Smooth muscle cell (in vitro differentiated cells): ENCODE measurements around the gene CLMN. TPM values are rescaled to one million over a fixed set of nuclear protein-coding genes. Genes with fewer than 3 reads are reported as not detected.

Experiments
- DNase-seq: peaks from one replicate; lab custom pipeline; 2025; ENCODE audit not compliant: unreplicated experiment; lab: John Stamatoyannopoulos, UW
- H2AFZ ChIP-seq: fragments of 200-600 bp; sonication (generic); 2 replicates; pipeline ENCODE4 v1.6.0; 2016; ENCODE audit warnings: antibody characterized with exemption, low read depth, mild to moderate bottlenecking
- H3F3A ChIP-seq: fragments of 200-600 bp; sonication (generic); 2 replicates; pipeline ENCODE4 v1.6.0; 2017; ENCODE audit warnings: antibody characterized with exemption, low read depth
- H3K27ac ChIP-seq: fragments of 200-600 bp; sonication (generic); 2 replicates; pipeline ENCODE4 v1.5.1; 2016; ENCODE audit warnings: low read depth, mild to moderate bottlenecking
- H3K27me3 ChIP-seq: fragments of 200-600 bp; sonication (generic); 2 replicates; pipeline ENCODE4 v1.6.1; 2016; ENCODE audit warnings: low read depth, mild to moderate bottlenecking
- H3K36me3 ChIP-seq: fragments of 200-600 bp; sonication (generic); 2 replicates; pipeline ENCODE4 v1.5.1; 2016; ENCODE audit warnings: low read depth
- H3K4me1 ChIP-seq: fragments of 200-600 bp; sonication (generic); 2 replicates; pipeline ENCODE4 v1.5.1; 2016; ENCODE audit warnings: low read depth
- H3K4me2 ChIP-seq: fragments of 200-600 bp; sonication (generic); 2 replicates; pipeline ENCODE4 v1.6.0; 2016; ENCODE audit warnings: mild to moderate bottlenecking
- H3K4me3 ChIP-seq: fragments of 200-600 bp; sonication (generic); 2 replicates; pipeline ENCODE4 v1.5.1; 2016; ENCODE audit warnings: mild to moderate bottlenecking
- H3K79me2 ChIP-seq: fragments of 200-600 bp; sonication (generic); 2 replicates; pipeline ENCODE4 v1.6.0; 2016; ENCODE audit warnings: low read depth, mild to moderate bottlenecking
- H3K9ac ChIP-seq: fragments of 200-600 bp; sonication (generic); 2 replicates; pipeline ENCODE4 v1.6.0; 2016; ENCODE audit warnings: low read depth
- H3K9me3 ChIP-seq: fragments of 200-600 bp; sonication (generic); replicated peaks from 2 replicates; pipeline ENCODE4 v1.5.1; 2016; ENCODE audit warnings: low read depth
- H4K20me1 ChIP-seq: fragments of 200-600 bp; sonication (generic); 2 replicates; pipeline ENCODE4 v1.6.0; 2016; ENCODE audit warnings: low read depth
- CTCF ChIP-seq: fragments of 200-600 bp; sonication (generic); IDR thresholded peaks from 2 replicates; pipeline ENCODE4 v1.5.1; 2017; ENCODE audit warnings: borderline replicate concordance, mild to moderate bottlenecking, antibody characterized with exemption; ENCODE audit not compliant: insufficient read depth, poor library complexity, severe bottlenecking
- WGBS: methylation state at CpG from one replicate; pipeline ENCODE4 v1.1.7; 2016; ENCODE audit warnings: low lambda C conversion rate; 5-methylcytosine and 5-hydroxymethylcytosine counted together
- microRNA-seq: library from miRNA; unstranded; fragments of <30 nt; microRNA quantifications from one replicate; pipeline ENCODE4, GENCODE V29; 2016; ENCODE audit warnings: borderline number of aligned reads
- polyA plus RNA-seq: library from polyadenylated mRNA; unstranded; fragments of >200 nt; fragmentation: Nextera tagmentation; extraction: Ambion mirVana; gene quantifications from 2 replicates; pipeline ENCODE4 v1.2.1, GENCODE V29; 2016
- small RNA-seq: library from RNA; depleted of rRNA; stranded (forward); fragments of <200 nt; gene quantifications from one replicate; pipeline ENCODE3, GENCODE V24; 2014
- total RNA-seq: library from RNA; depleted of rRNA; stranded (reverse); fragments of >200 nt; gene quantifications from 2 replicates; pipeline ENCODE4 v1.2.3, GENCODE V29; 2014

Gene CLMN
- total and polyA plus RNA-seq, 2 experiments from 2014 or later, result 1.3 to 3.5 TPM

GRCh38 chr14:95133282-95133681 lies 186.4 kb downstream of the CLMN start:
- Histone ChIP-seq H3K9ac (no peak overlapping the region), H3K4me3 (no peak overlapping the region), H3K36me3 (peaks cover 3% of the 10 kb centered on the region), H4K20me1 (peaks cover 90% of the 10 kb centered on the region), H2AFZ (no peak overlapping the region), H3K79me2 (peaks cover 45% of the 10 kb centered on the region), H3K27me3 (no peaks in the 10 kb centered on the region), H3K4me1 (peaks cover 34% of the 10 kb centered on the region), H3F3A (no peaks in the 10 kb centered on the region), H3K4me2 (peak overlapping the region; percentile 8), H3K27ac (peak overlapping the region; percentile 32), H3K9me3 (no peaks in the 10 kb centered on the region)
- no peak for DNase-seq
- no peak for TF ChIP-seq CTCF
- WGBS, result 96% methylated on average over 2 of the region's 2 CpGs

GRCh38 chr14:95132760-95133159 lies 186.9 kb downstream of the CLMN start:
- Histone ChIP-seq H3K4me2 (peak overlapping the region; percentile 8), H3K27me3 (no peaks in the 10 kb centered on the region), H2AFZ (no peak overlapping the region), H3K9me3 (no peaks in the 10 kb centered on the region), H3F3A (no peaks in the 10 kb centered on the region), H3K4me1 (peaks cover 28% of the 10 kb centered on the region), H3K79me2 (peaks cover 40% of the 10 kb centered on the region), H3K36me3 (peaks cover 3% of the 10 kb centered on the region), H4K20me1 (peaks cover 87% of the 10 kb centered on the region), H3K9ac (no peak overlapping the region), H3K27ac (peak overlapping the region; percentile 32), H3K4me3 (no peak overlapping the region)
- DNase-seq, result no peak
- TF ChIP-seq CTCF, result no peak
- WGBS, result 68% methylated on average over 5 of the region's 5 CpGs

Small RNA genes within 50 kb of the gene (microRNA-seq; reads per million reads assigned to microRNA genes)
- gene MIR3173, result 4.7 reads per million

Small RNA genes within 50 kb of the gene (small RNA-seq; reads per million reads assigned to genes)
- gene MIR3173, result not detected

Other genes starting within 250 kb of the CLMN start
- gene DICER1, start 162.4 kb downstream of the CLMN start, total RNA-seq, result 67.5 and 86.2 TPM in 2 replicates
- gene DICER1, start 162.4 kb downstream of the CLMN start, polyA plus RNA-seq, result 13.5 and 17.3 TPM in 2 replicates
- gene SYNE3, start 196.7 kb upstream of the CLMN start, total RNA-seq, result 4.0 and 4.2 TPM in 2 replicates
- 2.7 and 4.1 TPM in 2 replicates for gene SYNE3, start 196.7 kb upstream of the CLMN start, polyA plus RNA-seq
- 42.4 and 53.5 TPM in 2 replicates for gene GLRX5, start 215.1 kb upstream of the CLMN start, total RNA-seq
- 79.8 and 84.3 TPM in 2 replicates for gene GLRX5, start 215.1 kb upstream of the CLMN start, polyA plus RNA-seq